GM19468 (cell line): ENCODE results near the gene SPINK6.

Source experiments
- ATAC-seq: cut with Tn5 transposase; IDR thresholded peaks from one replicate; pipeline ENCODE4 v1.9.1; 2021; ENCODE audit warnings: mild to moderate bottlenecking, moderate library complexity, moderate number of reproducible peaks; ENCODE audit not compliant: unreplicated experiment; ENCODE audit errors: extremely low read depth

Gene SPINK6

DNA sequence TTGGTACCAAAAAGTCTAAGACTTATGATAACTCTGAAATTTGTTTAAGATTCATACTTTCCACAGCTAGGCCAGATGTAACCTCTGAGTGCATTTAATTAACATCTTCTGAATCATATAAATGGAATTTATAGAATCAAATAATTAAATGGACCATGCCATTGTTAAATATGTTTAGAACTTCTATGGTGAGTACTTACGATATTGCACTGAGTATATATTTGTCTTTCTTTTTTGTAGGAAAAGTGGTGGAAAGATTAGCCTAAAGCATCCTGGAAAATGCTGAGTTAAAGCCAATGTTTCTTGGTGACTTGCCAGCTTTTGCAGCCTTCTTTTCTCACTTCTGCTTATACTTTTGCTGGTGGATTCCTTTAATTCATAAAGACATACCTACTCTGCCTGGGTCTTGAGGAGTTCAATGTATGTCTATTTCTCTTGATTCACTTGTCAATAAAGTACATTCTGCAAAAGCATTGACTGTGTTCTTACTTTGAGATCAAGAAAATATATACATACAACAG lies 11.9 kb downstream of the SPINK6 start:
- no peak for ATAC-seq

GRCh38 chr5:148221508-148221907 lies 18.7 kb downstream of the SPINK6 start:
- no peak for ATAC-seq

DNA sequence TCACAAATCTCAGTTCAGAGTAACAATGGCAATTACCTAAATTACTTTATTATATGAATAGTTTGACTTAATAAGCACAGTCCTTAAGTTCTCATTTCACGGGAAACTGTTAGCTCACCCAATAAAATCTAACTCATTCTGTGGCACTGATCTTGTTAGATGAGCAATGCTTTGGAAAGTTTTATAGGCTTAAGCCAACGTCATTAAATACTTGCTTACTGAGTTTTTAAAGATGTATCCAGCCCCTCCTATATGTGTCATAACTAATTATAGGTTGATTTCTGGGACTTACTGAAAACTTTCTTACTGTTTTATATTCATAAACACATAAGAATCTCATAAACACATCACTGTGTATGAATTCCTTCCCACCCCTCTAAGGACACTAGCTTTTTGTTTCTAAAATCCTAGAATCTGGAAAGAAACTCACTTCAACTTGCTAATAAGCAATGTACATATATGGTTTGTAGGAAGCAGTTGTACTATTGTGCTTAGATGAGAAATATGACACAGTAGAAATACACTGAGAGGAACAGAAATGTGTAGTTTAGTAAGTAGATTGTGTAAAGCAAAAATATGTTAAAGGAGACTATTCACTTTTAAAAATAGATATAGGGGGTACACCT lies 21.4 kb downstream of the SPINK6 start:
- ATAC-seq: no peak

- ATAC-seq: no peak
Observed at GRCh38 chr5:148228392-148228984, 25.6 kb downstream of the SPINK6 start.

DNA sequence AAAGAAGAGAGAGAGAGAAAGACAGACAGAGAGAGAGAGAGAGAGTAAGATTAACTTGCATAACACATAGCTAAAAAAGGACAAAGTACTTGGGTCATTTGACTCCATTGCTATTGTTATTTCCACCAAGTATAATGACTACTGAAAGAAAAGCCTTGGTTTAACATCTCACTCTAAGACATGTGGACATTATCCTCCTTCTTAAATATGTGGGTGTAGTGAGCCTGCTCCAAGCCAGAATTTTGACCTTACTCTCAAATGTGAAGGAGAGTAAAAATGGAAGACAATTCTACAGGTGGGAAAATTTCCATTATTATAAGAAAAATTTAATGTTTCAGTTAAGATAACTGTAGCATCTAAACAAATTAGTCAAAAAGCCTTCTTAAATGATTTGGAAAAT lies 27.0 kb downstream of the SPINK6 start:
- no peak for ATAC-seq

DNA sequence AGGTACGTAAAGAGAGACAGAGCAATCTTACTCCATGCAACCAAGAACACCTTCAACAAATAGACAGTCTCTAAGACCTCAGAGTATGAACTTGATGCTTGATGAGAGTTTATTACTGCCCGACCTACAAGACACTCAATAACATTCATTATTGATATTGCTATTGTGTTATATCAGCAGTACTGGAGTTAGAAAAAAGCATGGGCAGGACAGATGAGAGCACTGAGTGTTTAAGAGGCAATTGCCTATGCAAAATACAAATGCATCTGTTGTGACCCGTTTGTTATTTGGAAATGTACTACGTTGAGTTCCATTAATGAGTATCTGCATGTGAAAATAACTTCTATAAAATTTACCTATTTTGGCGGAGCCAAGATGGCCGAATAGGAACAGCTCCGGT lies 27.4 kb downstream of the SPINK6 start:
- ATAC-seq: no peak

GRCh38 chr5:148237785-148238417 lies 35.1 kb downstream of the SPINK6 start:
- ATAC-seq: no peak

GRCh38 chr5:148238418-148238794 lies 35.6 kb downstream of the SPINK6 start, which contains the start of gene MARCOL:
Gene MARCOL, plus strand, starts transcription at chr5:148238525. Its CDS starts 73 bp downstream, at chr5:148238598.
- no peak for ATAC-seq

DNA sequence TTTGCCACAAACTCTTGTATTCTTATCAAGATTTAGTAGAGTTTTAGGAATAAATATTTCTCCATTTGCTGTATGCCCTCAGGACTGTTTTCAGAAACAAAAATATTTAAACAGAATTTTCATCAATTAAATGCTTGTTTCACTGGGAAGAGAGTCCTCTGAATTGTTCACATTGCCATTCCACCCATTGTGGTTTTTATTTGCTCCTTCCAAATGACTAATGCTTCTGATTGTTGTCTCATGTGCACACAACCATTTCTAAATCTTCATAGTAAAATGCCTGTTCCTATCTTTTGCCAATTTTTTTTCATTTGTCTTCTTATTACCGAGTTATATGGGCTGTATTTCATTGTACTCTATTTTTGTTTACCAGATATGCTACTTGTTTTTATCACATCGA lies 46.1 kb downstream of the SPINK6 start:
- no peak for ATAC-seq

GRCh38 chr5:148255456-148255855 lies 52.6 kb downstream of the SPINK6 start:
- ATAC-seq: no peak

DNA sequence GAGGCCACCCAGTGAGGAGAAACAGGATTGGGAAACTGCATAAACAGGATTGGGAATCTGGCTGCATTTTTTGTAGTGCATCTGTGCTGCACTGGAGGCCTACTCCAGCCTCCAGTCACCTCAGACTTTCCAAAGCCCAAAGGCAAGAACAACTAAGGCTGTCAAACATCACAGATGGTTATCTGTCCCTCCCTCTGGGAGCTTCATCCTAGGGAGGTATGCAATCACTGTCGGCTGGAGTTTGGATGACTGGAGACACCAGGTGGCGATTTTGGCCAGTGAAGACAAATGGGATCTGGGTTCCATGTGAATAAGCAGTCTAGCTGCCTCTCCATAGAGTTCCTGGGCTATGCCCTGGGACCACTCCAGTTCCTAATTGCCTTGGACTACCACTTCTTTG lies 56.4 kb downstream of the SPINK6 start:
- no peak for ATAC-seq

- ATAC-seq: no peak
Observed at GRCh38 chr5:148261221-148261620, 58.4 kb downstream of the SPINK6 start.
